Panc1 (cell line): ENCODE data around the gene ASH1L. TPM values are rescaled to one million over a fixed set of nuclear protein-coding genes. Genes with fewer than 3 reads are reported as not detected.
"Not testable (repeated sequence)": the region's sequence is repeated elsewhere in the genome, so short reads cannot be mapped to it uniquely, and the experiment has no call there.

Source experiments
- ATAC-seq: fragments of 200-7000 bp; cut with Tn5 transposase; 2 replicates; pipeline ENCODE4 v1.9.1; 2020; ENCODE audit warnings: mild to moderate bottlenecking, moderate library complexity
- BruUV-seq: library from RNA; stranded (reverse); fragments of 400-500 nt; replicated peaks from 2 replicates; lab custom pipeline; 2021; lab: Mats Ljungman, UMichigan
- CTCF ChIA-PET: fragments of 300-600 bp; sonication (Branson Sonifier 250); formaldehyde crosslinking; loops from one replicate; lab custom pipeline; 2022; ENCODE audit warnings: antibody characterized with exemption; lab: Charles Lee
- POLR2A ChIA-PET: fragments of 300-600 bp; sonication (Branson Sonifier 250); formaldehyde crosslinking; loops from one replicate; lab custom pipeline; 2022; ENCODE audit warnings: antibody characterized with exemption; lab: Charles Lee
- DNase-seq: peaks from one replicate; pipeline ENCODE4 v3.0.0-alpha.2; 2010; ENCODE audit warnings: low read depth, low spot score
- H3K27ac ChIP-seq: 2 replicates; pipeline ENCODE4 v1.5.1; 2011; ENCODE audit warnings: mild to moderate bottlenecking, low read length, inconsistent platforms
- H3K27me3 ChIP-seq: fragments of 200-500 bp; sonication (Bioruptor generic); 2 replicates; pipeline ENCODE4 v1.6.0; 2014; ENCODE audit warnings: low read length, inconsistent platforms; ENCODE audit not compliant: control insufficient read depth, insufficient read depth
- H3K36me3 ChIP-seq: fragments of 200-500 bp; sonication (Bioruptor generic); 2 replicates; pipeline ENCODE4 v1.5.1; 2014; ENCODE audit warnings: inconsistent platforms, mild to moderate bottlenecking, low read length, moderate library complexity; ENCODE audit not compliant: control insufficient read depth, insufficient read depth
- H3K4me1 ChIP-seq: 2 replicates; pipeline ENCODE4 v1.5.1; 2011; ENCODE audit warnings: inconsistent platforms, mild to moderate bottlenecking, low read length, moderate library complexity; ENCODE audit not compliant: control insufficient read depth, insufficient read depth
- H3K4me3 ChIP-seq, 2 experiments: 2 replicates each; pipeline ENCODE4 v1.5.1; 2011 to 2012; ENCODE audit warnings: low read depth in 2 of 2, low read length in 2 of 2, mild to moderate bottlenecking in 2 of 2, inconsistent platforms in 1 of 2, moderate library complexity in 1 of 2
- H3K9me3 ChIP-seq: fragments of 200-500 bp; sonication (Bioruptor generic); 2 replicates; pipeline ENCODE4 v1.5.1; 2014; ENCODE audit warnings: low read depth, mild to moderate bottlenecking, inconsistent platforms, low read length, moderate library complexity; ENCODE audit not compliant: control insufficient read depth, insufficient read depth
- POLR2AphosphoS5 ChIP-seq: IDR thresholded peaks from 2 replicates; pipeline ENCODE4 v1.6.1; 2012; ENCODE audit warnings: mild to moderate bottlenecking, low read depth, low read length, moderate library complexity
- SIN3A ChIP-seq: IDR thresholded peaks from 2 replicates; pipeline ENCODE4 v1.6.1; 2012; ENCODE audit warnings: low read depth, mild to moderate bottlenecking, low read length, moderate library complexity, borderline replicate concordance; ENCODE audit not compliant: insufficient read depth
- TCF7L2 ChIP-seq: IDR thresholded peaks from 2 replicates; pipeline ENCODE4 v1.6.1; 2011; ENCODE audit warnings: mild to moderate bottlenecking, low read depth, low read length, inconsistent platforms
- in situ Hi-C: cut with HindIII; loops from 2 replicates; pipeline ENCODE4 v1.10.0; 2016; ENCODE audit warnings: low sequenced_read_pairs, low pct_unique_long_range_greater_than_20kb
- intact Hi-C: fragments of 100-400 bp; cut with micrococcal nuclease; formaldehyde crosslinking; loops from one replicate; pipeline ENCODE4 v1.10.0; 2022; ENCODE audit not compliant: unreplicated experiment
- total RNA-seq: library from RNA; stranded (reverse); gene quantifications from one replicate; pipeline ENCODE4 v1.2.1, GENCODE V29; 2021; ENCODE audit not compliant: unreplicated experiment
- TF ChIP-seq, protein P1 (sequence below), 2 experiments: IDR thresholded peaks; 2 replicates each; pipeline ENCODE4 v1.6.1; 2011 to 2012; ENCODE audit warnings: low read depth in 2 of 2, control low read depth in 1 of 2, low read length in 1 of 2, mild to moderate bottlenecking in 1 of 2, moderate library complexity in 1 of 2; ENCODE audit not compliant: insufficient read depth in 1 of 2
- TF ChIP-seq, protein P2 (sequence below): fragments of 450-650 bp; IDR thresholded peaks from 2 replicates; pipeline ENCODE4 v1.5.1; 2017; ENCODE audit warnings: mild to moderate bottlenecking

ASH1L gene
- total RNA-seq, 1 experiment from 2014 or later, result 40.9 TPM

- Histone ChIP-seq H3K4me3 (no peak overlapping the region), H3K9me3 (no peaks in the 10 kb centered on the region), H3K27me3 (no peaks in the 10 kb centered on the region), H3K27ac (no peak overlapping the region), H3K4me1 (no peaks in the 10 kb centered on the region), H3K36me3 (no peaks in the 10 kb centered on the region)
- in situ Hi-C loops, result no loop called here
- ChIA-PET CTCF (no interaction called here), POLR2A (no interaction called here)
- BruUV-seq, result no TSS peak
- TF ChIP-seq TCF7L2 (no peak), POLR2AphosphoS5 (no peak)
- TF ChIP-seq, protein P1, sequence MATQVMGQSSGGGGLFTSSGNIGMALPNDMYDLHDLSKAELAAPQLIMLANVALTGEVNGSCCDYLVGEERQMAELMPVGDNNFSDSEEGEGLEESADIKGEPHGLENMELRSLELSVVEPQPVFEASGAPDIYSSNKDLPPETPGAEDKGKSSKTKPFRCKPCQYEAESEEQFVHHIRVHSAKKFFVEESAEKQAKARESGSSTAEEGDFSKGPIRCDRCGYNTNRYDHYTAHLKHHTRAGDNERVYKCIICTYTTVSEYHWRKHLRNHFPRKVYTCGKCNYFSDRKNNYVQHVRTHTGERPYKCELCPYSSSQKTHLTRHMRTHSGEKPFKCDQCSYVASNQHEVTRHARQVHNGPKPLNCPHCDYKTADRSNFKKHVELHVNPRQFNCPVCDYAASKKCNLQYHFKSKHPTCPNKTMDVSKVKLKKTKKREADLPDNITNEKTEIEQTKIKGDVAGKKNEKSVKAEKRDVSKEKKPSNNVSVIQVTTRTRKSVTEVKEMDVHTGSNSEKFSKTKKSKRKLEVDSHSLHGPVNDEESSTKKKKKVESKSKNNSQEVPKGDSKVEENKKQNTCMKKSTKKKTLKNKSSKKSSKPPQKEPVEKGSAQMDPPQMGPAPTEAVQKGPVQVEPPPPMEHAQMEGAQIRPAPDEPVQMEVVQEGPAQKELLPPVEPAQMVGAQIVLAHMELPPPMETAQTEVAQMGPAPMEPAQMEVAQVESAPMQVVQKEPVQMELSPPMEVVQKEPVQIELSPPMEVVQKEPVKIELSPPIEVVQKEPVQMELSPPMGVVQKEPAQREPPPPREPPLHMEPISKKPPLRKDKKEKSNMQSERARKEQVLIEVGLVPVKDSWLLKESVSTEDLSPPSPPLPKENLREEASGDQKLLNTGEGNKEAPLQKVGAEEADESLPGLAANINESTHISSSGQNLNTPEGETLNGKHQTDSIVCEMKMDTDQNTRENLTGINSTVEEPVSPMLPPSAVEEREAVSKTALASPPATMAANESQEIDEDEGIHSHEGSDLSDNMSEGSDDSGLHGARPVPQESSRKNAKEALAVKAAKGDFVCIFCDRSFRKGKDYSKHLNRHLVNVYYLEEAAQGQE (IDR thresholded peaks at IDR 0.05; ENCODE audit: insufficient read depth in 1 of 2, low read depth in 2 of 2, low read length in 1 of 2), result no peak
- TF ChIP-seq, protein P2, sequence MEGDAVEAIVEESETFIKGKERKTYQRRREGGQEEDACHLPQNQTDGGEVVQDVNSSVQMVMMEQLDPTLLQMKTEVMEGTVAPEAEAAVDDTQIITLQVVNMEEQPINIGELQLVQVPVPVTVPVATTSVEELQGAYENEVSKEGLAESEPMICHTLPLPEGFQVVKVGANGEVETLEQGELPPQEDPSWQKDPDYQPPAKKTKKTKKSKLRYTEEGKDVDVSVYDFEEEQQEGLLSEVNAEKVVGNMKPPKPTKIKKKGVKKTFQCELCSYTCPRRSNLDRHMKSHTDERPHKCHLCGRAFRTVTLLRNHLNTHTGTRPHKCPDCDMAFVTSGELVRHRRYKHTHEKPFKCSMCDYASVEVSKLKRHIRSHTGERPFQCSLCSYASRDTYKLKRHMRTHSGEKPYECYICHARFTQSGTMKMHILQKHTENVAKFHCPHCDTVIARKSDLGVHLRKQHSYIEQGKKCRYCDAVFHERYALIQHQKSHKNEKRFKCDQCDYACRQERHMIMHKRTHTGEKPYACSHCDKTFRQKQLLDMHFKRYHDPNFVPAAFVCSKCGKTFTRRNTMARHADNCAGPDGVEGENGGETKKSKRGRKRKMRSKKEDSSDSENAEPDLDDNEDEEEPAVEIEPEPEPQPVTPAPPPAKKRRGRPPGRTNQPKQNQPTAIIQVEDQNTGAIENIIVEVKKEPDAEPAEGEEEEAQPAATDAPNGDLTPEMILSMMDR, result no peak
- ATAC-seq (no peak), DNase-seq (no peak)
- intact Hi-C loops, result no loop called here
Measured at GRCh38 chr1:155424091-155424490, 138.5 kb downstream of the ASH1L start.

DNA sequence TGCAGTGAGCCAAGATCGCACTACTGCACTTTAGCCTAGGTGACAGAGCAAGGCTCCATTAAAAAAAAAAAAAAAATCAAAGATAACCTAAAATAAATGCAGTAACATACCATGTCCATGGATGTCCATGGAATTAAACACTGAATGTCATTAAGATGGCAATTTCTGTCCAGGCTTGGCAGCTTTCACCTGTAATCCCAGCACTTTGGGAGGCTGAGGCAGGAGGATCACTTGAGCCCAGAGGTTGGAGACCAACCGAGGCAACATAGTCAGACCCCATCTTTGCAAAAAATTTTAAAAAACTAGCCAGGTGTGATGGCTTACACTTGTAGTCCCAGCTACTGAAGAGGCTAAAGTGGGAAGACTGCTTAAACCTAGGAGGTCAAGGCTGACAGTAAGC is 141.8 kb downstream of the ASH1L start:
- Histone ChIP-seq H3K9me3 (no peaks in the 10 kb centered on the region), H3K27ac (no peak overlapping the region), H3K4me3 (no peak overlapping the region), H3K36me3 (no peaks in the 10 kb centered on the region), H3K4me1 (no peaks in the 10 kb centered on the region; the same call in 1 of the 2 replicates), H3K27me3 (no peaks in the 10 kb centered on the region)
- ChIA-PET POLR2A (no interaction called here), CTCF (no interaction called here)
- no peak for ATAC-seq
- in situ Hi-C loops, result no loop called here
- no peak for DNase-seq
- TF ChIP-seq, protein P2, result no peak
- TF ChIP-seq POLR2AphosphoS5 (no peak), TCF7L2 (no peak), SIN3A (no peak)
- TF ChIP-seq, protein P1 (IDR thresholded peaks at IDR 0.05; ENCODE audit: insufficient read depth in 1 of 2, low read depth in 2 of 2, low read length in 1 of 2), result no peak
- intact Hi-C loops, result no loop called here
- no TSS peak for BruUV-seq

DNA sequence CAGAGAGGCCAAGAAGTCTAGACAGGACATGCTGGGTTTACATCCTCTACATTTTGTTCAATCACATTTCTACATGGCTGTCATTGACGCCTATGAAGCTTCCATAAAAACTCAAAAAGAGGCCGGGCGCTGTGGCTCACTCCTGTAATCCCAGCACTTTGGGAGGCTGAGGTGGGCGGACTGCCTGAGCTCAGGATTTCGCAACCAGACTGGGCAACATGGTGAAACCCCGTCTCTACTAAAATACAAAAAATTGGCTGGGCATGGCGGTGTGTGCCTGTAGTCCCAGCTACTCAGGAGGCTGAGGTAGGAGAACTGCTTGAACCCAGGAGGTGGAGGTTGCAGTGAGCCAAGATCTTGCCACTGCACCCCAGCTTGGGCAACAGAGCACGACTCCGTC is 150.8 kb downstream of the ASH1L start:
- H3K4me3 ChIP-seq, H3K9me3 ChIP-seq, intact Hi-C loops, BruUV-seq, CTCF ChIA-PET, H3K36me3 ChIP-seq, ATAC-seq, DNase-seq, H3K27me3 ChIP-seq, H3K27ac ChIP-seq, in situ Hi-C loops, H3K4me1 ChIP-seq: not testable (repeated sequence)
- POLR2A ChIA-PET, result interaction anchor here (0.6 kb wide), 1 partner anchor 16 kb away, joined by 6 read pairs; no protein-coding TSS in a partner anchor
